Islet of Langerhans (tissue), 1 donor: ENCODE results near the gene ATF7.
"Not testable (repeated sequence)": the region's sequence is repeated elsewhere in the genome, so short reads cannot be mapped to it uniquely, and the experiment has no call there.

Experiments used
- FAIRE-seq: peaks from one replicate; lab custom pipeline; 2011; peaks lifted over from hg19 to GRCh38; lab: Jason Lieb, UNC

Gene ATF7

GRCh38 chr12:53564941-53565340 lies 61.2 kb downstream of the ATF7 start:
- FAIRE-seq: no peak

- no peak for FAIRE-seq
These were observed 61.9 kb downstream of the ATF7 start for GRCh38 chr12:53564278-53564677.

DNA sequence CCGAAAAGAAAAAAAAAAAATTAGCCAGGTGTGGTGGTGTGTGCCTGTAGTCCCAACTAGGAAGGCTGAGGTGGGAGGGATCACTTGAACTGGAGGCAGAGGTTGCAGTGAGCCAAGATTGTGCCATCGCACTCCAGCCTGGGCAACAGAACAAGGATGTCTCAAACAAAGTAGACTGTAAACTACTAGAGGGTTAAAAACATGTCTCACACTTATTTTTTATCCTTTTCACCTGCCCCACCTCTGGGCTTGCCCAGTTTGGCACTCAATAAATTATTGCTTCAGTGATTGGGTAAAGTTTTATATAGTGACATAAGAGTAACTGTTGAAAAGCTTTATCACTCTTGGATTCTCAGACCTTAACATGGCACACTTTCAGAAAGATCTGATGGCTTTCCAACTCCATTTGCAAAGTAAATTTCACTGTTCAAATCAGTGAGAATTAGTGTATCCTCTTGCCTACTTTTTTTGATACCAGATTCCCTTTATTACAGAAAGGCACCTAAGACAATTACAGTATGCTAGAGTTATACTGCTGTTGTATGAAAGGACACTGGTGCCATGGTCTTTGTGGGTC lies 62.6 kb downstream of the ATF7 start:
- FAIRE-seq: no peak

GRCh38 chr12:53561590-53561953 lies 64.6 kb downstream of the ATF7 start:
- FAIRE-seq: peak; percentile 33

DNA sequence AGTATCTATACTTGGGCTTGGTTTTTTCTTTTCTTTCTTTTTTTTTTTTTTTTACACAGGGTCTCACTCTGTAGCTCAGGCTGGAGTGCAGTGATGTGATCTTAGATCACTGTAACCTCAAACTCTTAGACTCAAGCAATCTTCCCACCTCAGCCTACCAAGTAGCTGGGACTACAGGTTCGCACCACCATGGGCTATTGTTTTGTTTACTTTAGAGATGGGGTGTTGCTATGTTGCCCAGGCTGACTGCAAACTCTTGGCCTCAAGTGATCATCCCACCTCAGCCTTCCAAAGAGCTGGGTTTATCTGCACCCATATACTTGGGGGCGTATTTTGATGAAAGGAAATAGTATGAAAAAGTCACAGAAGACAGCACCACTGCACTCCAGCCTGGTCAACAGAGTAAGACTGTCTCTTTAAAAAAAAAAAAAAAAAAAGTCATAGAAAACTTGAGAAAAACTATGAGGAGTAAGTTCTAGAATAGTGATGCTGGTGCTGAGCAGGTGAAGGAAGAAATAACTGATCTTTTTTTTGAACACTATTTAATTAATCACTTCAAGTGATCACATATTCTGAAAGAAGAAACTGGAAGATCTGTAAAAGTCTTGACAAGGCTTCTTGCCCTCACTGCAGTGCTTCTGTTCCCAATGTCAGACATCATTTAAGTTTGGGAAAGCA lies 65.1 kb downstream of the ATF7 start:
- no peak for FAIRE-seq

- FAIRE-seq: no peak
These were observed 65.8 kb downstream of the ATF7 start for GRCh38 chr12:53560351-53560750.

GRCh38 chr12:53558631-53559030 lies 67.6 kb downstream of the ATF7 start:
- FAIRE-seq: no peak

- no peak for FAIRE-seq
These were observed 73.5 kb downstream of the ATF7 start for GRCh38 chr12:53552361-53553327.

GRCh38 chr12:53551889-53552291 lies 74.3 kb downstream of the ATF7 start:
- no peak for FAIRE-seq

- no peak for FAIRE-seq
These were observed 75.6 kb downstream of the ATF7 start for GRCh38 chr12:53550595-53550994.

DNA sequence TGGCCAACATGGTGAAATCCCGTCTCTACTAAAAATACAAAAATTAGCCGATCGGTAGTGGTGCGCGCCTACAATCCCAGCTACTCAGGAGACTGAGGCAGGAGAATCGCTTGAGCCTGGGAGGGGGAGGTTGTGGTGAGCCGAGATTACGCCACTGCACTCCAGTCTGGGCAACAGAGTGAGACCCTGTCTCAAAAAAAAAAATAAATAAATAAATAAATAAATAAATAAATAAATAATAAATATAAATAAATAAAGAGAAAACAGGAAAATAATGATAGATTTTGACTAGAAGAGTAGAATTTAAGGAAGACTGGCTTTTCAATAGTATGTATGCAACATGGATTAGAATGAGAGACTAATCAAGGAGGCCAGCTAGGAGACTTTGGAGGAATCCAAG lies 76.1 kb downstream of the ATF7 start:
- FAIRE-seq: not testable (repeated sequence)

DNA sequence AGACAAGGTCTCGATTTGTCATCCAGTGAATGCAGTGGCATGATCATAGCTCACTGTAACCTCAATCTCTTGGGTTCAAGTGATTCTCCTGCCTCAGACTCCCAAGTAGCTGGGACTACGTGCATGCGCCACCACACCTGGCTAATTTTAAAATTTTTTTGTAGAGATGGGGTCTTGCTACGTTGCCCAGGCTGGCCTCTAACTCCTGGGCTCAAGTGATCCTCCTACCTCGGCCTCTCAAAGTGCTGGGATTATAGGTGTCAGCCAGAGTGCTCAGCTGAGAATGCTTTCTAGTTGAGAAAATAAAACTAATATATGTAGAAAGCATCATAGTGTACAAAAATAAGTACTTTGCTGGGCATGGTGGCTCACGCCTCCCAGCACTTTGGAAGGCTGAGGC lies 77.8 kb downstream of the ATF7 start:
- FAIRE-seq: not testable (repeated sequence)

- FAIRE-seq: no peak
These were observed 82.6 kb downstream of the ATF7 start for GRCh38 chr12:53543539-53543938.

DNA sequence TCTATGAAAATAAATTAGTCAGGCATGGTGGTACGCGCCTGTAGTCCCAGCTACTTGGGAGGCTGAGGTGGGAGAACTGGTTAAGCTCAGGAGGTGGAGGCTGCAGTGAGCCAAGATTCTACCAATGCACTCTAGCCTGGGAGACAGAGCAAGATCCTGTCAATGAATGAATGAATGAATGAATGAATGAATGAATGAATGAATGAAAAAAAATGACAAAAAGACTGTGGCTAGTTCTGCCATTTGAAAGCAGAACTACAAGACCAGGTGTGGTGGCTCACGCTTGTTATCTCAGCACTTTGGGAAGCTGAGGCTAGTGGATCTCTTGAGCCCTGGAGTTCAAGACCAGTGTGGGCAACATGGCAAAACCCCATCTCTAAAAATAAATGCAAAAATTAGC lies 86.7 kb downstream of the ATF7 start:
- no peak for FAIRE-seq

GRCh38 chr12:53538209-53538689 lies 87.9 kb downstream of the ATF7 start:
- FAIRE-seq: peak; percentile 78

GRCh38 chr12:53536962-53537361 lies 89.2 kb downstream of the ATF7 start:
- no peak for FAIRE-seq

DNA sequence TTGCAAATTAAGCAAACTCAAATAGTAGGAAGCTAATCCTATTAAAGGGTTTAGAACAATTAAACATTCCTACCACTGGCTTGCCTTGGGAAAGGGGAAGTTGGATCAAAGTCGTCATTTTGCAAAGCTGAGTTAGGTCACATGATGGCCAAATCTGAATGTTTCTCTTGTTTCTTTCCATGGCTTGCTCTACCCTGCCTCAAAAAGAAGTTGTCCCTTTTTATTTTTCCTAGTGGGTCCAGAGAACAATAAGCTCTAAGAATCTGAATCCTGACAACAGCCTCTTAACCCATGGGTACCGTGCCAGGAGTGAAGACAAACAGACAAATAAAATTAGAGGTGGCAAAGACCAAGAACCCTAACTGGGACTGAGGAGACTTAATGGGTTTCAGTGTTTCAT lies 92.7 kb downstream of the ATF7 start:
- FAIRE-seq: no peak

DNA sequence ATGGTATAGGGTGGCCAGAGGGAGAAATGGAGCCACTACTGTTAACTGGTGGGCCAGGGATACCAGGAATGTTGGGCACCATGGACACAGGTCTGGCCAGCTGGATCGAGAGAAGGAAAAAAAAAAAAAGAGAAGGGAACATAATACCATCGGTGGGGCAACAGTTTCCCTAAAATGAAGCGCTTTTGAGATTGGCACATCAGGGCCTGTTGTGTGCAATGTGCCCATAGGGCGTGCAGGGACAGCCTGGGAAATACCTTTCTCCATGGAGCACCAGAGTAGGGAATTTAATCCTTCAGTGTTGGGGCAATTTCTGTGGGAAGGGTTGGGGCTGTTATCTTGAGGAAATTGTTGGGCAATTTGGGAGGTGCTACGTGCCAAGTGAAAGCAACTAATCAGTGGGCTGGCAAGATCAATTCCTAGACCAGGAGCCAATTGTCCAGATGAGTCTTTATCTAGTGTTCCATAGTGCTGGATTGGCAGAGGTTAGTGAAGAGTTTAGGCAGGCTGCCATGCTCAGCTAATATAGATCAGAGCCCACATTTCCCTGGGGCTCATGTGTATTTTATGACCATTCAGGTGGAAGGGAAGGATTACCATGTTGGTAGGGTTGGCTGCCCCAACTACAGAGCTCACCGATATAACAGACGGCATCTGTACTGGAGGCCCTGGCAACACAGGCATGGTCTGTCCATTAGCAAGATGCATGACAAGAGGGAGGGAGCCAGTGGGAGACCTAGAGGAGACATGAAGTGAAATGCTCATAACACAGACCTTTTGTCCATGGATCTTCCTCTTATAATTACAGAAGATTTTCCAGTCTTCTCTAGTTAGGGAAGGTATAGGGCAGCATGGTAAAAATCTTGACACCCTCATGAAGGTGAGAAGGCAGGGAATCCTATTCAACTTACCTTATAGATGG lies 93.4 kb downstream of the ATF7 start:
- no peak for FAIRE-seq

DNA sequence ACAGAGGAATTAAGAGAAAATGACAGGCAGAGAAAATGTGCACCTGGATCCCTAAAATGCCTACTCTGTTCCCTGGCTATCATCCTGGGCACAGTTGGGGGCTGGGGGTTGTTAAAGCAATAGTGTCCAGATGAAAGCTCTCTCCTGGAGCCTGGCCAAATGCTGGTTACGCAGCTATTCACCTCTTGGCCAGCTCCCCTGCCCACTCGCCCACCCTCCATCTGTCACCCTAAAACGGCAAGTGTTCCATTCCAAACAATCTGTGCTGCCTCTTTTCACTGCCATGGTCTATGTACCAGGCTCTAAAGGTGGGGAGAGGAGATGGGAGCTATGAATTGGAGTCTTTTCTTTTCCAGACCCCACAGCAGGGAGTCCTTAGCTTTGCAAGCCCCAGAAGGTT lies 94.2 kb downstream of the ATF7 start:
- FAIRE-seq: no peak

DNA sequence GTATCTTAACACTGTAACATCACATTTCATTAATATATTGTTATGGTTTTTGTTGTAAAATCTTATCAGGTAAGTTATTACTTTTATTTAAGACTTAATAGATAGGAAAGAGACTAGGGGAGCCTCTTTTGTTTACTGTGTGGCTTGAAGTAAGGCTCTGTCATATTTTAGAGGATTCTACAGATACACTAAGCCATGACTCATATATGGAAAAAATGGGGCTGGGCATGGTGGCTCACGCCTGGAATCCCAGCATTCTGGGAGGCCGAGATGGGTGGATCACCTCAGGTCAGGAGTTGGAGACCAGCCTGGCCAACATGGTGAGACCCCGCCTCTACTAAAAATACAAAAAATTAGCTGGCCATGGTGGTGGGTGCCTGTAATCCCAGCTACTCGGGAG lies 95.3 kb downstream of the ATF7 start:
- FAIRE-seq: no peak

- FAIRE-seq: no peak
These were observed 96.1 kb downstream of the ATF7 start for GRCh38 chr12:53530061-53530460.

DNA sequence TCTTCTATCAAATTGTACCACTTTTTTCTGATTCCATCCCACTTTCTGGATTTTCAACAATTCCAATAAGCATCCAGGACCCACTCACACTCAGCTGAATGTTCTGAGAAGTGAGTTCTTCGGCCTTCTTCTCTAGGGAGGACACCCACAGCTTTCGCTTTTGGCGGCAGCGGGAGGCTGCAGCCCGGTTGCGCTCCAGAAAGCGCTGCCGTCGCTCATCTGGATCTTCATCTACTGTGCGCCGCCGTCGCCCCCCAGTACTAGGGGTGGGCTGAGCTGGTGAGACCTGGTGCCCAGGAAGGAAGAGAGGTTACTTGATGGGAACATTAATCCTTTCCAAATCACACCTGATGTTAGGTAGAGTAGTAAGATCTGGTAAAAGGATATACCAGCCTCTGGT lies 101.7 kb downstream of the ATF7 start:
- FAIRE-seq: no peak
